OCI-LY3 (cell line): ENCODE data around the gene CHD9.

Source experiments
- H2AFZ ChIP-seq: fragments of 200-600, 300-600 bp; shearing (Covaris generic); 2 replicates; pipeline ENCODE4 v1.6.0; 2014; ENCODE audit warnings: antibody characterized with exemption, low read depth, low read length
- H3K27ac ChIP-seq: fragments of 200-600, 300-600 bp; sonication (generic); 2 replicates; pipeline ENCODE4 v1.5.1; 2014; ENCODE audit warnings: mild to moderate bottlenecking, low read length, moderate library complexity, mixed read lengths
- H3K27me3 ChIP-seq: fragments of 200-600, 300-600 bp; sonication (generic); 2 replicates; pipeline ENCODE4 v1.6.1; 2014; ENCODE audit warnings: low read depth, low read length, mixed read lengths
- H3K36me3 ChIP-seq: fragments of 200-600, 300-600 bp; sonication (generic); replicated peaks from 2 replicates; pipeline ENCODE3; 2014; ENCODE audit warnings: low read depth, low read length, mixed read lengths
- H3K4me1 ChIP-seq: fragments of 300-600, 200-600 bp; sonication (generic); 2 replicates; pipeline ENCODE4 v1.6.1; 2014; ENCODE audit warnings: low read length, mixed read lengths
- H3K4me2 ChIP-seq: fragments of 200-600, 300-600 bp; sonication (generic); 2 replicates; pipeline ENCODE4 v1.6.1; 2014; ENCODE audit warnings: low read length, mixed read lengths
- H3K4me3 ChIP-seq: fragments of 300-600, 200-600 bp; sonication (generic); 2 replicates; pipeline ENCODE4 v1.5.1; 2014; ENCODE audit warnings: antibody characterized with exemption, mild to moderate bottlenecking, low read length, moderate library complexity
- H3K79me2 ChIP-seq: fragments of 300-600, 200-600 bp; shearing (Covaris generic); 2 replicates; pipeline ENCODE4 v1.6.1; 2014; ENCODE audit warnings: mild to moderate bottlenecking, low read length, mixed read lengths
- H3K9ac ChIP-seq: fragments of 300-600, 200-600 bp; shearing (Covaris generic); 2 replicates; pipeline ENCODE4 v1.6.0; 2014; ENCODE audit warnings: mild to moderate bottlenecking, low read length, moderate library complexity
- H3K9me3 ChIP-seq: fragments of 200-600, 300-600 bp; shearing (Covaris generic); 2 replicates; pipeline ENCODE4 v1.6.1; 2014; ENCODE audit warnings: low read length, mixed read lengths; ENCODE audit not compliant: insufficient read depth
- H4K20me1 ChIP-seq: fragments of 200-600, 300-600 bp; sonication (generic); 2 replicates; pipeline ENCODE4 v1.6.1; 2016; ENCODE audit warnings: low read length, mixed read lengths; ENCODE audit not compliant: insufficient read depth
- CTCF ChIP-seq: fragments of 200-600, 300-600 bp; sonication (generic); IDR thresholded peaks from 2 replicates; pipeline ENCODE4 v1.5.1; 2014; ENCODE audit warnings: antibody characterized with exemption, low read length, low read depth
- EZH2phosphoT487 ChIP-seq: fragments of 200-600 bp; shearing (Covaris generic); IDR thresholded peaks from 2 replicates; pipeline ENCODE4 v1.6.1; 2018; ENCODE audit warnings: antibody characterized with exemption, mixed run types, low read depth

The CHD9 gene

GRCh38 chr16:53281859-53282258 lies 227.1 kb downstream of the CHD9 start:
- no peaks in the 10 kb centered on the region for H3K27me3 ChIP-seq
- no peak overlapping the region for H3K27ac ChIP-seq
- H3K4me1 ChIP-seq = no peaks in the 10 kb centered on the region
- TF ChIP-seq EZH2phosphoT487 (no peak), CTCF (no peak)
- peaks cover 4% of the 10 kb centered on the region for H4K20me1 ChIP-seq
- no peak overlapping the region for H2AFZ ChIP-seq
- no peak overlapping the region for H3K9ac ChIP-seq
- H3K9me3 ChIP-seq = no peaks in the 10 kb centered on the region
- no peaks in the 10 kb centered on the region for H3K79me2 ChIP-seq
- no peak overlapping the region for H3K4me3 ChIP-seq
- peaks cover 27% of the 10 kb centered on the region for H3K36me3 ChIP-seq
- no peak overlapping the region for H3K4me2 ChIP-seq

GRCh38 chr16:53282328-53282727 lies 227.5 kb downstream of the CHD9 start:
- Histone ChIP-seq H3K36me3 (peaks cover 29% of the 10 kb centered on the region), H3K4me1 (no peaks in the 10 kb centered on the region)

GRCh38 chr16:53282975-53283946 lies 228.5 kb downstream of the CHD9 start:
- TF ChIP-seq EZH2phosphoT487 = no peak
- peak; percentile 66 for TF ChIP-seq CTCF
- Histone ChIP-seq H3K27me3 (no peaks in the 10 kb centered on the region), H3K4me1 (no peaks in the 10 kb centered on the region), H3K4me2 (no peak overlapping the region), H3K9me3 (no peaks in the 10 kb centered on the region), H3K36me3 (peaks cover 33% of the 10 kb centered on the region), H3K79me2 (no peaks in the 10 kb centered on the region), H3K27ac (no peak overlapping the region), H3K9ac (no peak overlapping the region), H3K4me3 (no peak overlapping the region), H2AFZ (no peak overlapping the region), H4K20me1 (peaks cover 4% of the 10 kb centered on the region)

More at GRCh38 chr16:53282328-53282727, 227.5 kb downstream of the CHD9 start:
- H3K4me3 ChIP-seq = no peak overlapping the region
- H4K20me1 ChIP-seq = peaks cover 4% of the 10 kb centered on the region
- no peak overlapping the region for H3K9ac ChIP-seq
- no peaks in the 10 kb centered on the region for H3K27me3 ChIP-seq
- no peak overlapping the region for H3K27ac ChIP-seq
- no peak overlapping the region for H3K4me2 ChIP-seq
- no peaks in the 10 kb centered on the region for H3K79me2 ChIP-seq
- H2AFZ ChIP-seq = no peak overlapping the region
- H3K9me3 ChIP-seq = no peaks in the 10 kb centered on the region
- TF ChIP-seq EZH2phosphoT487 (no peak), CTCF (no peak)

- peaks cover 4% of the 10 kb centered on the region for H4K20me1 ChIP-seq
- H3K9ac ChIP-seq = no peak overlapping the region
- no peak overlapping the region for H2AFZ ChIP-seq
- H3K4me3 ChIP-seq = no peak overlapping the region
- no peaks in the 10 kb centered on the region for H3K9me3 ChIP-seq
- no peaks in the 10 kb centered on the region for H3K4me1 ChIP-seq
- no peaks in the 10 kb centered on the region for H3K27me3 ChIP-seq
- H3K79me2 ChIP-seq = no peaks in the 10 kb centered on the region
- H3K36me3 ChIP-seq = peaks cover 40% of the 10 kb centered on the region
- no peak overlapping the region for H3K27ac ChIP-seq
- no peak overlapping the region for H3K4me2 ChIP-seq
- TF ChIP-seq CTCF (no peak), EZH2phosphoT487 (no peak)
Measured at GRCh38 chr16:53285236-53285635, 230.4 kb downstream of the CHD9 start.
